Loucy (cell line): ENCODE data around the gene COPS3.

Source experiments
- EZH2phosphoT487 ChIP-seq: fragments of 200-600 bp; IDR thresholded peaks from 2 replicates; pipeline ENCODE4 v1.6.1; 2018; ENCODE audit warnings: antibody characterized with exemption, mild to moderate bottlenecking, moderate library complexity, borderline replicate concordance
- TF ChIP-seq, protein P1 (sequence below): fragments of 200-600 bp; sonication (generic); conservative IDR thresholded peaks from 2 replicates; pipeline ENCODE4 v1.5.1; 2014; ENCODE audit warnings: mild to moderate bottlenecking, antibody characterized with exemption, low read length

DNA sequence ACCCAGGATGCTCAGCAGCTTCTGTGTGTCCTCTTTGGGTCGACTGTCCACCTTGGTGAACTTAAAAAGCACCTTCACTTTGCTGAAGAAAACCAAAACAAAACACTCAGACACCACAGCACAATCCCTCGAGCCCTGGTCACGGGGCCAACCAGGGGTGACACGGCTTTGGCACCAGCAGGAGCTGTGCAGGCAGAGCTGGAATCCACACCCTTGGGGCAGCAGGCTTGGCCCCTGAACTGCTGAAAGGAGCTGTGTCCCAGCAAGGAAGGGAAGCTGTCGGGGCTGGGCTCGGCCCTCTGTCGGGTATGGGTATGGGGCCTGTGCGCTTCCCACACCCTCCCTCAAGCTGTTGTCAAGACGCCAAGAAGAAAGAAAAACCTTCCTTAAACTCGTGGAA, 67.3 kb downstream of the COPS3 start:
- TF ChIP-seq, protein P1, sequence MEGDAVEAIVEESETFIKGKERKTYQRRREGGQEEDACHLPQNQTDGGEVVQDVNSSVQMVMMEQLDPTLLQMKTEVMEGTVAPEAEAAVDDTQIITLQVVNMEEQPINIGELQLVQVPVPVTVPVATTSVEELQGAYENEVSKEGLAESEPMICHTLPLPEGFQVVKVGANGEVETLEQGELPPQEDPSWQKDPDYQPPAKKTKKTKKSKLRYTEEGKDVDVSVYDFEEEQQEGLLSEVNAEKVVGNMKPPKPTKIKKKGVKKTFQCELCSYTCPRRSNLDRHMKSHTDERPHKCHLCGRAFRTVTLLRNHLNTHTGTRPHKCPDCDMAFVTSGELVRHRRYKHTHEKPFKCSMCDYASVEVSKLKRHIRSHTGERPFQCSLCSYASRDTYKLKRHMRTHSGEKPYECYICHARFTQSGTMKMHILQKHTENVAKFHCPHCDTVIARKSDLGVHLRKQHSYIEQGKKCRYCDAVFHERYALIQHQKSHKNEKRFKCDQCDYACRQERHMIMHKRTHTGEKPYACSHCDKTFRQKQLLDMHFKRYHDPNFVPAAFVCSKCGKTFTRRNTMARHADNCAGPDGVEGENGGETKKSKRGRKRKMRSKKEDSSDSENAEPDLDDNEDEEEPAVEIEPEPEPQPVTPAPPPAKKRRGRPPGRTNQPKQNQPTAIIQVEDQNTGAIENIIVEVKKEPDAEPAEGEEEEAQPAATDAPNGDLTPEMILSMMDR: no peak
- no peak for TF ChIP-seq EZH2phosphoT487
